Gastroesophageal sphincter (tissue), 4 donors: ENCODE data around the gene TP63. TPM values are rescaled to one million over a fixed set of nuclear protein-coding genes. Genes with fewer than 3 reads are reported as not detected.

Source experiments
- ATAC-seq: fragments of 150-250 bp; one replicate; pipeline ENCODE4 v1.9.1; 2016; ENCODE audit warnings: mild to moderate bottlenecking, moderate library complexity
- H3K27ac ChIP-seq, 4 donors: fragments of 200-600 bp; sonication (generic) in 3 of 4; 1 replicate in 3 of 4; 2 replicates in 1 of 4; pipeline ENCODE4 v1.5.1; 2016 to 2019
- H3K27me3 ChIP-seq: fragments of 200-600 bp; sonication (generic); one replicate; pipeline ENCODE4 v1.5.1; 2019
- H3K36me3 ChIP-seq, 2 donors: fragments of 200-600 bp; sonication (generic); one replicate each; pipeline ENCODE4 v1.5.1; 2019; ENCODE audit warnings: control low read depth in 1 of 2
- H3K4me1 ChIP-seq, 3 donors: fragments of 200-600 bp; sonication (generic); 1 replicate in 2 of 3; 2 replicates in 1 of 3; pipeline ENCODE4 v1.5.1; 2016 to 2019; ENCODE audit warnings: control low read depth in 2 of 3
- H3K4me3 ChIP-seq, 2 donors: fragments of 200-600 bp; sonication (generic); one replicate each; pipeline ENCODE4 v1.5.1; 2019; ENCODE audit warnings: mild to moderate bottlenecking in 1 of 2, moderate library complexity in 1 of 2
- H3K9me3 ChIP-seq, 3 donors: fragments of 200-600 bp; sonication (generic); one replicate each; pipeline ENCODE4 v1.5.1; 2017 to 2019; ENCODE audit warnings: control low read depth in 2 of 3
- CTCF ChIP-seq, 4 experiments: fragments of 200-600 bp in 2 of 4; fragments of 450-650 bp in 2 of 4; sonication (generic) in 1 of 4; IDR thresholded peaks; one replicate each; pipeline ENCODE4 v1.5.1; 2017 to 2019; ENCODE audit warnings: antibody characterized with exemption in 4 of 4, mild to moderate bottlenecking in 2 of 4, moderate library complexity in 2 of 4
- EP300 ChIP-seq: sonication (generic); formaldehyde crosslinking; IDR thresholded peaks from one replicate; pipeline ENCODE4 v1.6.1; 2017; ENCODE audit warnings: antibody characterized with exemption, mild to moderate bottlenecking
- POLR2A ChIP-seq, 2 donors: fragments of 450-650 bp; IDR thresholded peaks; one replicate each; pipeline ENCODE4 v1.6.1; 2017; ENCODE audit warnings: antibody characterized with exemption in 2 of 2, mild to moderate bottlenecking in 2 of 2, moderate library complexity in 1 of 2
- POLR2AphosphoS5 ChIP-seq: sonication (generic); formaldehyde crosslinking; IDR thresholded peaks from one replicate; pipeline ENCODE4 v1.6.1; 2017; ENCODE audit warnings: antibody characterized with exemption
- WGBS, 2 donors: methylation state at CpG; one replicate each; pipeline ENCODE4 v1.1.5; 2018; ENCODE audit warnings: low coverage in 1 of 2; 5-methylcytosine and 5-hydroxymethylcytosine counted together
- total RNA-seq, 4 donors: library from RNA; depleted of rRNA; stranded (reverse); fragments of >200 nt; gene quantifications; one replicate each; pipeline ENCODE4 v1.1.0, GENCODE V29; 2016

Gene TP63
- total RNA-seq, 4 donors from 2014 or later, result 0.13 to 7.4 (median 3.4) TPM; not detected in 1

- TF ChIP-seq POLR2A (IDR thresholded peaks at IDR 0.05) (no peak), CTCF (IDR thresholded peaks at IDR 0.05) (no peak), POLR2AphosphoS5 (no peak), EP300 (no peak)
- no peaks in the 10 kb centered on the region for H3K4me1 ChIP-seq
- no peak for ATAC-seq
- no peaks in the 10 kb centered on the region for H3K36me3 ChIP-seq
- no peaks in the 10 kb centered on the region for H3K9me3 ChIP-seq
- H3K27me3 ChIP-seq, result no peaks in the 10 kb centered on the region
- 56 to 74% methylated on average over 7 of the region's 7 CpGs for WGBS, 2 donors
- H3K4me3 ChIP-seq, result no peak overlapping the region
- no peak overlapping the region for H3K27ac ChIP-seq
Measured at GRCh38 chr3:189790658-189791057, 159.5 kb downstream of the TP63 start.

DNA sequence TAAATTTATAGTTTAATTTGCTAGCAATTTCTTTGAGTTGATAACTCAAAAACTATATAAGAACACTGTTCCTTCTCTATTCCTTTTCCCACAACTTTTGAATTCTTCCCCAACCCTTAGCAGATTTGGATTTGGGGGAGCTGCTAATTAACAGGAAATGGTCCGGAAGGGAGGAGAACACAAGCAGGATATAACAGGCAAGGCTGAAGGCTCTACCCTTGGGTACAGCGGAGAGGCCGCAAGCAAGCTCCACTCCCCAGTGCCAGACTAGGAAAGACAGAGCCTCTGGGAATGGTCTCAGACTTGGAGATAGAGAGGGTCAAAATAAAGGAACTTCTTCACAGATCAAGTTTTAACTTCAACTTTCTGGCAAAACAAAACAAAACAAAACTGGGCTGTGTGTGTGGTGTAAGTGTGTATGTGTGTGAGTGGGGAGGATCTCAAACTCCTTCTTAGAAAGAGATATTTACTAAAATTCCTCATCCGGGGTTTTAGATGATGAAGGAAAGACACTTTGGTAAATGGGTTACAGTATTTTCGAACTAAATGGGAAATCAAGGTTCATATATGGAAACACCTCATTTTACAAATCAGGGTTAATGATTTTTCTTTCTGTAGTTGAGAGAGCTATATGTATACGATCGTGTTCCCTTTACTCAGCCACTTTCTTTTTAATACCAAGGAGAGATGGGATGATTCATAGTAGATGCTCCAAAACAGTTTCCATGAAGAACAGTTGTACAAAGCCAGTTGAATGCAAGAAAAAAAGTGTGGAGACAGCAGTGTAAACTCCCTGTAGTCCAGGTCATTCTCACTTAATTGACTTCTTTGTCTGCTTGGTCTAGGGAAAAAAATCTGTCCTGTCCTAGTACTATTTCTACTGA, 161.1 kb downstream of the TP63 start:
- Histone ChIP-seq H3K4me3 (no peak overlapping the region), H3K9me3 (no peaks in the 10 kb centered on the region), H3K27me3 (no peaks in the 10 kb centered on the region), H3K4me1 (no peaks in the 10 kb centered on the region), H3K27ac (no peak overlapping the region), H3K36me3 (no peaks in the 10 kb centered on the region)
- 84% methylated on average over 5 to 7 of the region's 7 CpGs for WGBS, 2 donors
- ATAC-seq, result no peak
- no peak for TF ChIP-seq CTCF (IDR thresholded peaks at IDR 0.05)
- no peak for TF ChIP-seq EP300
- no peak for TF ChIP-seq POLR2AphosphoS5
- no peak for TF ChIP-seq POLR2A (IDR thresholded peaks at IDR 0.05)

GRCh38 chr3:189794518-189794917, 163.3 kb downstream of the TP63 start:
- no peak overlapping the region for H3K27ac ChIP-seq
- H3K4me3 ChIP-seq, result no peak overlapping the region
- TF ChIP-seq EP300 (no peak), POLR2AphosphoS5 (no peak), CTCF (IDR thresholded peaks at IDR 0.05) (no peak), POLR2A (IDR thresholded peaks at IDR 0.05) (no peak)
- H3K9me3 ChIP-seq, result no peaks in the 10 kb centered on the region
- 66 to 68% methylated on average over 3 of the region's 3 CpGs for WGBS, 2 donors
- H3K27me3 ChIP-seq, result no peaks in the 10 kb centered on the region
- H3K36me3 ChIP-seq, result no peaks in the 10 kb centered on the region
- ATAC-seq, result no peak
- H3K4me1 ChIP-seq, result no peaks in the 10 kb centered on the region

GRCh38 chr3:189797103-189797750, 166.0 kb downstream of the TP63 start:
- Histone ChIP-seq H3K36me3 (no peaks in the 10 kb centered on the region), H3K4me3 (no peak overlapping the region), H3K27ac (no peak overlapping the region), H3K4me1 (no peaks in the 10 kb centered on the region), H3K9me3 (no peaks in the 10 kb centered on the region), H3K27me3 (no peaks in the 10 kb centered on the region)
- ATAC-seq, result no peak
- no peak for TF ChIP-seq CTCF (IDR thresholded peaks at IDR 0.05)
- TF ChIP-seq POLR2AphosphoS5, result no peak
- no peak for TF ChIP-seq EP300
- TF ChIP-seq POLR2A (IDR thresholded peaks at IDR 0.05), result no peak
- WGBS, 2 donors, result 69 to 71% methylated on average over 4 to 5 of the region's 5 CpGs
